Coronary artery (tissue), 2 donors: ENCODE results near the gene NCR3LG1.
"Not testable (repeated sequence)": the region's sequence is repeated elsewhere in the genome, so short reads cannot be mapped to it uniquely, and the experiment has no call there.

Experiments used
- DNase-seq: peaks from one replicate; pipeline ENCODE4 v3.0.0-alpha.2; 2017; ENCODE audit warnings: low spot score
- H3K27ac ChIP-seq, 2 donors: fragments of 200-600 bp; sonication (generic); one replicate each; pipeline ENCODE4 v1.5.1; 2016 to 2019
- H3K4me3 ChIP-seq: fragments of 200-600 bp; sonication (generic); 2 replicates; pipeline ENCODE4 v1.5.1; 2016; ENCODE audit warnings: mild to moderate bottlenecking, moderate library complexity
- TF ChIP-seq, protein P1 (sequence below): fragments of 200-600 bp; sonication (generic); IDR thresholded peaks from one replicate; pipeline ENCODE4 v1.5.1; 2019; ENCODE audit warnings: antibody characterized with exemption

Gene NCR3LG1

GRCh38 chr11:17414992-17415391 lies 63.4 kb downstream of the NCR3LG1 start:
- TF ChIP-seq, protein P1, sequence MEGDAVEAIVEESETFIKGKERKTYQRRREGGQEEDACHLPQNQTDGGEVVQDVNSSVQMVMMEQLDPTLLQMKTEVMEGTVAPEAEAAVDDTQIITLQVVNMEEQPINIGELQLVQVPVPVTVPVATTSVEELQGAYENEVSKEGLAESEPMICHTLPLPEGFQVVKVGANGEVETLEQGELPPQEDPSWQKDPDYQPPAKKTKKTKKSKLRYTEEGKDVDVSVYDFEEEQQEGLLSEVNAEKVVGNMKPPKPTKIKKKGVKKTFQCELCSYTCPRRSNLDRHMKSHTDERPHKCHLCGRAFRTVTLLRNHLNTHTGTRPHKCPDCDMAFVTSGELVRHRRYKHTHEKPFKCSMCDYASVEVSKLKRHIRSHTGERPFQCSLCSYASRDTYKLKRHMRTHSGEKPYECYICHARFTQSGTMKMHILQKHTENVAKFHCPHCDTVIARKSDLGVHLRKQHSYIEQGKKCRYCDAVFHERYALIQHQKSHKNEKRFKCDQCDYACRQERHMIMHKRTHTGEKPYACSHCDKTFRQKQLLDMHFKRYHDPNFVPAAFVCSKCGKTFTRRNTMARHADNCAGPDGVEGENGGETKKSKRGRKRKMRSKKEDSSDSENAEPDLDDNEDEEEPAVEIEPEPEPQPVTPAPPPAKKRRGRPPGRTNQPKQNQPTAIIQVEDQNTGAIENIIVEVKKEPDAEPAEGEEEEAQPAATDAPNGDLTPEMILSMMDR, result no peak
- Histone ChIP-seq H3K27ac (no peak overlapping the region), H3K4me3 (no peak overlapping the region)
- DNase-seq, result no peak

DNA sequence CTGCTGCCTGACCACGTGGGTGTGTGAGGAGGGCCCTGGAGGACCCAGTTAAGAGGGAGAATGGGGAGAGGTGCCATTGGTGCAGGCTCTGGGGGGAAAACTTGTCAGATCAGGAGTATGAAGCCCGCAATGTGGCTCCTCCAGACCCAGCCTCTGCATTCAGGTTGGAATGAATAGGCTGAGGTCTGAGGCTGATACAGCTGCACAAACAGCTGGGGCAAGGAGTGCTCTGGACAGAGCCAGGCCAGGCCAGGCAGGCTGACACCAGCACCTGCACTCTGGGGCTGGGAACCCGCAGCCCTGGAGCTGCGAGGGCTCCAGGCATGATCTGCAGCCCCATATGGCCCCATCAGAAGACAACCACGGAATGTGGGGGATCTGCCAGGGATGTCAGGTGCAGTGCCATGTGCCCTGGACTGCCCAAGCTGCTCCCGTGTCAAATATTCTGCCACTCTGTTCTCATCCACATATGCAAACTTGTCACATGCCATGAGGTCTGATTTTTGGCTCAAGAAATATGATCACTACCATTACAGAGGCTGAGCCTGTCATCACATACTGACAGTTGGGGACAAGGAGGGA lies 64.0 kb downstream of the NCR3LG1 start:
- TF ChIP-seq, protein P1, result no peak
- no peak for DNase-seq
- Histone ChIP-seq H3K4me3 (no peak overlapping the region), H3K27ac (no peak overlapping the region)

DNA sequence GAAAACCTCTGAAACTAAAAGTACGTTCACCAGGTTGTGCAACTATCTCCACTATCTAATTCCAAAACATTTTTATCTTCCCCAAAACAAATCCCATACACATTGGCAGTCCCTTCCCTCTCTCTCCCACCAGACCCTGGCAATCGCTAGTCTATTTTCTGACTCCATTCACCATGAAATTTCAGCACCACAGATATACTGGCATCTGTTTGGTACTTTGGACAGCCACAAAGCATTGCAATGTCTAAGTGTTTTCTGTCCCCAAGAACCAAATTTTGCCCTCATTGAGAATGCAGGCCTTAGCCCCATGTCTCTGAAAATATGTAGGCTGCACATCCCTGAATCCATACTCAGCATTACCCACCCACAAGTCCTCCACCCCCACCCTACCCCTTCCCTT lies 64.9 kb downstream of the NCR3LG1 start:
- DNase-seq, result no peak
- no peak overlapping the region for H3K4me3 ChIP-seq
- no peak overlapping the region for H3K27ac ChIP-seq
- TF ChIP-seq, protein P1, result no peak

GRCh38 chr11:17418444-17419081 lies 67.0 kb downstream of the NCR3LG1 start:
- TF ChIP-seq, protein P1, result no peak
- Histone ChIP-seq H3K27ac (no peak overlapping the region), H3K4me3 (no peak overlapping the region)
- no peak for DNase-seq

GRCh38 chr11:17421781-17422180 lies 70.2 kb downstream of the NCR3LG1 start:
- DNase-seq, result no peak
- TF ChIP-seq, protein P1, result no peak

DNA sequence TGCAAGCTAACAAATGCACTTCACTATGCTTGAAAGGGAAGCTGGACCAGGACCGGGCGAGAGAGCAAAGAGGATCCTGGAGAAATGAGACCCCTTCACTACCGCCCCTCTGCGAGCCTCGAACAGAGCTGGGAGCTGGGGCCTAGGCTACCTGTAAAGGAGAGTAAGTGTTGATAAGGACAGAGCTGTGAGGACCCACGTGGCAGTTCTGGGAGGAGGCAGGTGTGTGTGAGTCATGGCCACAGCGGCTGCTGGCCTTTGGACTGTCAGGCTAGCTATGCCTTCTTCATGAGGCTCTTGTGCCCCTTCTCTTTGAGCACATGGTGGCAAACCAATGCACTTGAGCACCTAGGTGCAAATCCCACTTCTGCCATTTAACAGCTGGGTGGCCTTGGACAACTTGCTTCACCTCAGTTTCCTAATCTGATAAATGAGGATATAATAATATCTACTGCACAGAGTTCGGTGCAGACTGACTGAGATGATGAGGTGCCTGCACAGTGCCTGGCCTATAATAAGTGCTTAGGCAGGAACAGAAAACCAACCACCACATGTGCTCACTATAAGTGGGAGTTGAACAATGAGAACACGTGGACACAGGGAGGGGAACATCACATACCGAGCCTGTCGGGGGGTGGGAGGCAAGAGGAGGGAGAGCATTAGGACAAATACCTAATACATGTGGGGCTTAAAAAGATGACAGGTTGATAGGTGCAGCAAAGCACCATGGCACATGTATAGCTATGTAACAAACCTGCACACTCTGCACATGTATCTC lies 72.1 kb downstream of the NCR3LG1 start:
- Histone ChIP-seq H3K27ac (no peak overlapping the region), H3K4me3 (no peak overlapping the region)
- TF ChIP-seq, protein P1, result no peak
- DNase-seq, result no peak

More at GRCh38 chr11:17421781-17422180, 70.2 kb downstream of the NCR3LG1 start:
- Histone ChIP-seq H3K27ac (no peak overlapping the region), H3K4me3 (no peak overlapping the region)

DNA sequence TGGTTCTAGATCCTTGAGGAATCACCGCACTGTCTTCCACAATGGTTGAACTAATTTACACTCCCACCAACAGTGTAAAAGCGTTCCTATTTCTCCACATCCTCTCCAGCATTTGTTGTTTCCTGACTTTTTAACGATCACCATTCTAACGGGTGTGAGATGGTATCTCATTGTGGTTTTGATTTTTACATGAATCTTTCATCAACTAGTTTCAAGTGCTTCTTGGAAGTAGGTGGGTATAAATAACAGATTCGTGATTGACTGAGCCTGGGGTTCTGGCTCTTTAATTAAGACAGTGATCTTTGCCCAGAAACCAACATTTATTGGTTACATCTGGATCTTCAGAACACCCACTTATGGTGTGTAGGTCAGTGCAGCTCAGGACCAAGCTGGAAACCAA lies 74.6 kb downstream of the NCR3LG1 start:
- not testable (repeated sequence) for H3K4me3 ChIP-seq, H3K27ac ChIP-seq, DNase-seq
